Smooth muscle cell of the brain vasculature (primary cell): ENCODE measurements around the gene RHOD.

Experiments used
- DNase-seq: peaks from one replicate; pipeline ENCODE4 v3.0.0-alpha.2; 2012; ENCODE audit warnings: low read depth, low spot score

The RHOD gene

GRCh38 chr11:67114275-67114896 is 57.7 kb downstream of the RHOD start:
- no peak for DNase-seq

- DNase-seq: no peak
Measured at GRCh38 chr11:67116758-67117105, 60.1 kb downstream of the RHOD start.

DNA sequence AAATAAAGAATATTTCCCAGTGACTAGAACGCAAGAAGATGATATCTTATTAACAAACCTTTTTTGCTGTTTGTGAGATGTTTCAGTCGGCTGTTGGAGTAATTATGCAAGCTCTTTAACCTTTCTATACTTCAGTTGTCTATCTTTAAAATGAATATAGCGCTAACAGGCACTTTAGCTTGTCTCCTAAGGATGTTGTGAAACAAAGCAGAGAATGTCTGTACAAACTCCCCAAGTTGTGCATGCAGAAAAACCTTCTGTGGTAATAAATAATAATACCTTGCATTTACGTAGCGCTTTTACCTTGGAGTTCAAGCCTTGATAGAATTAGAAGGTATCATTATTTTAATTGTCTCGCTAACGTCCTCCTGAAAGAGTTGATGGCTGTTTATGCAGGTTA is 60.5 kb downstream of the RHOD start:
- no peak for DNase-seq

DNA sequence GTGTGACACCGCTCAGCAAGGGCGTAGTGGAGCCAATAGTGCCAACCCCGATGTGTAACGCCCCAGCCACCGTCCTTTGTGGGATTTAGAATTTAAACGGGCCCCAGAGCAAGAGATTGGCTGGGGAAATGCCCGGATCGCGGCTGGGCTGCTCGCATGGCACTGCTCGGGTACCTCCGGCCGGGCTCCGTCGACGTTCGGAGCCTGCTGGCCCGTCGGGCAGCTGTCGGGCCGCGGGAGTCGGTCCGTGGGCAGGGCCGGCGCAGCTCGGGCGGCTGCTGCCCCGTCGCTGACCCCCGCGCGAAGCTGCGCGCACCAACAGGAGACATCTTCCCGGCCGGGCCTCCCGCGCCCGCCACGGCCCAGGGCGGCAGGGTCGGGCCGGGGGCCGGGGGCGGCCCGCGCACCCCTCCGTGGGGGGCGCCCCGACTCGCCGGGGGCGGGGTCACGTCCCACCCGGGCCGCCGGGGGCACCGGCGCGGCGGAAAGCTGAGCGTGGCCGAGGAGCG is 61.1 kb downstream of the RHOD start:
- no peak for DNase-seq

DNA sequence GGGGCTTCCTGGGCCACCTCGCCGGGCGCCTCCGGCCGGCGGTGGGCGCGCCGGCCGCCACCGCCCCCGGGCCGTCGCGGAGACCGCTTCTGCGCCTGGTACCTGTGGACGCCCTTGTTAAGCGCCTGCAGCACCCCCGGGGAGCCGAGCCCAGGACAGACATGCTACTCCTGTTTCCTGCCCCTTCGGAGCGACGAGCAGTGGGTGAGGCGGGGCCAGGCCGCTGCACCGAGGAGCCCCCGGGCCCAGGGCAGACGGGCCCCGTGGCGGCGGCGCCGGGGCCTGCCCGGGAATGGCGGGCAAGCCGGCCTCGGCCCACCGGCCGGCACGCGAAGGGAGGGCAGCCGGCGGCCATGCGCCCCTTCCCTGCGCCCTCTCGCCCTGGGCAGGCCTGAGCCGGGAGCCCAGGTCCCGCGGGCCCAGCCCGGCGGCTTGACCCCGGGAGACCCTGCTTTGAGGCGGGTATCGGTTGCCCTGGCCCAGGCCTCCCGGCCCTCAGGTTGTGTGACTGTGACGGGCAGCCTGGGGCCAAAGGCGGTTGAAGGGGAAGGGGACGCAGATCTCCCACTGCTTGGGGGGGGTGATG is 61.6 kb downstream of the RHOD start:
- no peak for DNase-seq

- peak; percentile 99 for DNase-seq
Measured at GRCh38 chr11:67118801-67119584, 62.3 kb downstream of the RHOD start, which contains the start of gene KDM2A. Gene KDM2A, plus strand, starts transcription at chr11:67119263. Its CDS starts 2,054 bp downstream, at chr11:67121317.

GRCh38 chr11:67119585-67120391 is 63.1 kb downstream of the RHOD start:
- DNase-seq: no peak

- DNase-seq: no peak
Measured at GRCh38 chr11:67120456-67120855, 63.8 kb downstream of the RHOD start.

- no peak for DNase-seq
Measured at GRCh38 chr11:67120881-67121710, 64.4 kb downstream of the RHOD start.
